Stimulated activated CD8-positive, alpha-beta memory T cell treated with anti-CD3 and anti-CD28 coated beads, Interleukin-15, amount 100 ng/mL, for 4 hours (primary cell): ENCODE measurements around the gene LY6G6C.

Experiments
- DNase-seq, 2 donors: peaks; one replicate each; pipeline ENCODE4 v3.0.0-alpha.2; 2020; ENCODE audit warnings: low read depth in 2 of 2

The LY6G6C gene

DNA sequence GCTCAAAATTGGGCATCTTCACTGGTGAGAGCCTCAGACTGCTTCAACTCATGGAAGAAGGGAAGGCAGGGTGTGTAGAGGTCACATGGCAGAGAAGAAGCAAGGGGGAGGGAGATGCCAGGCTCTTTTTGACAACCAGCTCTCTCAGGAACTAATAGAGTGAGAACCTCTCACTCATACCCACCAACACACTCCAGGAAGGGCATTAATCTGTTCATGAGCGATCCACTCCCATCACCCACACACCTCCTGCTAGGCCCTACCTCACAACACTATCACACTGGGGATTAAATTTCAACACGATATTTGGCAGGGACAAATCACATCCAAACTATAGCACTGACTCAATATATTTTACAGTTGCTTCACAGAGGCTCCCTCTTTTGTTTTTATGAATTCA is 20.3 kb upstream of the LY6G6C start:
- DNase-seq, result no peak

GRCh38 chr6:31740397-31741223 is 19.1 kb upstream of the LY6G6C start:
- no peak for DNase-seq

DNA sequence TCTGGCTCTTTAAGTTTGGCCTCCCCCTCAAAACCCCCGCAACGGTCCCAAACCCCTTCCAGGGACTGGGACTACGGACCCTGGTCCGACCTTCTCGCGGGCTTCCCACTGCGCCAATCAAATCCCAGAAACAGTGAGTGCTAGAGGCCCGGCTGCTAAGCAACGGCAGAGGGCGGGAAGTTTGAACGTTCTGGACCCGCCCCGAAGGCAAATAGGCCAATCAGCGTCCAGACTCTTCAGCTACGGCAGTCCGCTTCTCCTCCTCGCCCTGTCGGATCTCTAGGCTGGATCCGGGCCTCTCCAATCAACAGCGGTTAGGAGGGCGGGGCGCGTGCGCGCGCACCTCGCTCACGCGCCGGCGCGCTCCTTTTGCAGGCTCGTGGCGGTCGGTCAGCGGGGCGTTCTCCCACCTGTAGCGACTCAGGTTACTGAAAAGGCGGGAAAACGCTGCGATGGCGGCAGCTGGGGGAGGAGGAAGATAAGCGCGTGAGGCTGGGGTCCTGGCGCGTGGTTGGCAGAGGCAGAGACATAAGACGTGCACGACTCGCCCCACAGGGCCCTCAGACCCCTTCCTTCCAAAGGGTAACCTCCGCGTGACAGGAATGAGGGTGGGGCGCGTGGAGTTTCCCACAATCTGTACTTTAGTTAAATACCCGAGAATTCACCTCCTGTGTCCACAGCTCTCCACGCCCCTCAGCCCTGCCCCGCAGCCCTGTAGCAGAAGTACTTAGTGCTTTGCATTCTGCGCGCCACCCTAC is 18.3 kb upstream of the LY6G6C start, which contains the start of gene MSH5:
Gene MSH5 (plus strand): TSS at position 367 of the 758 bp plus-strand sequence. CDS start 462 bp downstream, outside the sequence.
- DNase-seq, result peak; percentile 88 to 91

GRCh38 chr6:31737991-31738979 is 16.7 kb upstream of the LY6G6C start:
- peak; percentile 28 to 52 for DNase-seq

- no peak for DNase-seq
Measured at GRCh38 chr6:31737315-31737990, 15.9 kb upstream of the LY6G6C start.

DNA sequence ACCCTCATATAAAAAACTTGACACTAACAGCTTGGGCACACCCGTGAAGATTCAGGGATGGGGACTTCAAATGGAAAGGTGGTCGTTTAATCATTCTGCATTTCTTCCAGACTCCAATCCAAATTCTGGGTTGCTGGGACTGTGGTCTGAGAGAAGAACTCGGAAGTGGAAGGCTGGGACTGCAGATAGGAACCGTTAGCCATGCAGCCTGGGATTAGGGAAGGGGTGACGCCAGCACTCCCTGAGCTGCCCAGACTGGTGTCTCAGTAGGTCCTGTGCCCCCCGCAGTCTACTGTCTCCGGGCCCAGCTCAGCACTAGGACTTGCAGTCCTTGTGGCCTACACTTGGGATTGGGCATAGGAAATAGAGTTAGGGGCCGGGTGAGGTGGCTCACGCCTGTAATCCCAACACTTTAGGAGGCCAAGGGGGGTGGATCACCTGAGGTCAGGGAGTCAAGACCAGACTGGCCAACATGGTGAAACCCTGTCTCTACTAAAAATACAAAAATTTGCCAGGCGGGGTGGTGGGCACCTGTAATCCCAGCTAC is 15.3 kb upstream of the LY6G6C start:
- no peak for DNase-seq

GRCh38 chr6:31736021-31736767 is 14.6 kb upstream of the LY6G6C start, which contains the start of gene CLIC1:
Gene CLIC1 (minus strand): TSS chr6:31736530. CDS start chr6:31736300, 230 bp downstream.
- DNase-seq, result peak; percentile 54 to 60

GRCh38 chr6:31734821-31735406 is 13.4 kb upstream of the LY6G6C start:
- peak; percentile 29 to 43 for DNase-seq

DNA sequence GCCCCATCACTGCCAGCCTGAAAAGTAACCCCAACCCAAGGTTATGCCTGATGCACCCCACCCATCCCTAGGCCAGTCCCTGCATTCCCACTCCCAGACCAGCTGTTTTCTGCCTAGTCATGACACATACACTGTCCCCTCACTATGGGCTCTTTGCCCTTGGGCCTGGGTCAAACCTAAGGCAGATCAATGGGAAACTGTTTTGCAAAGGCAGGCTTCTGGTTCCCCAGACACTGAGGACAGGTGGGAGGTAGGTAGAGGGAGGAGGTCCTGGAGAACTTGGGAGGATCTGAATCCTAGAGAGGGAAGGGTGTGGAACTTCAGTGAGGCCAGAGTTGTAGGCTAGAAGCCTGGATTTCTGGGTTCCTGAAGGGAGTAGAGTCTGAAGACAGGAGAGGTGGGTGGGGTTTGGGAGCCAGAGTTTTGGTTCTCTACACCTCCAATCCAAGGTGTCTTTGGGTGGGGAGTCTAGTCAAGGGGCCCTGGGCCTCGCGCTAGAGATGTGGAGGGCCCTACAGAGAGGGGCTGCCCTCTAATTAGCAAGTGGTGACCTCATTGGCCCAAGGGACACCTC is 12.8 kb upstream of the LY6G6C start:
- DNase-seq, result no peak

DNA sequence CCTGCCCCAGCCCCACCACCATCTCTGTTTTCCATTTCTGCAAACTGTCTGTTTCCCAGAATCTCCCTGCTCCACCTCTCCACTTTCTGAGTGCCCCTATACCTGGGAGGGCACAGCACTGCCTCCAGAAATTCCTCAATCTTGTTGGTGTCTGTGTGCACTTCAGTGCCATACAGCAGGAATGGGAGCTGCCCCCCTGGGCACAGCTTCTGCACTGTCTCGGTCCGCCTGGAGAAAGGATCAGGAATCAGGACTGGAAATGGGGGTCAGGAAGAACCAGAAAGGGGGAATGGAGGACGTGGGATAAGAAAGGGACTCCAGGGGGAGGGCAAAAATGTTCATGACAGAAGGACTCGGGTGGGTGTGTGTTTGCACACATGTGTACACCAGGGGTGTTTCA is 12.2 kb upstream of the LY6G6C start:
- DNase-seq, result no peak

- no peak for DNase-seq
Measured at GRCh38 chr6:31732029-31732428, 10.5 kb upstream of the LY6G6C start.

DNA sequence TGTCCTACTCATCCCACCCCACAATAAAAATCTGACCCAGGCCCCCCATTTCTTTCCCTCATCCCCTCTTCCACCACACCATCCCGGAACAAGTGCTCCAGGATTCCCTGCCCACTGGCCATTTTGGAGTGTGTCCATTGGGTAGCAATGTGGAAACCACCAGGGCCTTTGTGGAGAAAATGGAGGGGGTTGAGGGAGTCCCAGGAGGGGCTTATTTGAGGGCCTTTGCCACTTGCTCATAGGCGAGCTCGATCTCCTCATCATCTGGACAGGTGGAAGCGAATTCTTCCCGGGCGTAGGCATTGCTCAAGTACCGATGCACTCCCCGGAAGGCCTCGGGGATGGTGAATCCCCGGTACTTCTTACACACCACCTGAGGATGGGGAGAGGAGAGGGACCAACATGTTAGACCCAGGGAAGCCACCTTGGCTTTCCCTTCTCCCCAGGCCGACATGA is 9.1 kb upstream of the LY6G6C start:
- DNase-seq, result no peak

- peak; percentile 23 to 46 for DNase-seq
Measured at GRCh38 chr6:31729979-31730630, 8.6 kb upstream of the LY6G6C start.

- peak; percentile 59 to 68 for DNase-seq
Measured at GRCh38 chr6:31729515-31729978, 8.0 kb upstream of the LY6G6C start.

GRCh38 chr6:31728767-31729514 is 7.4 kb upstream of the LY6G6C start, which contains the start of gene DDAH2:
Gene DDAH2 (minus strand): TSS chr6:31729299. CDS start chr6:31729161, 138 bp downstream.
- no peak for DNase-seq

DNA sequence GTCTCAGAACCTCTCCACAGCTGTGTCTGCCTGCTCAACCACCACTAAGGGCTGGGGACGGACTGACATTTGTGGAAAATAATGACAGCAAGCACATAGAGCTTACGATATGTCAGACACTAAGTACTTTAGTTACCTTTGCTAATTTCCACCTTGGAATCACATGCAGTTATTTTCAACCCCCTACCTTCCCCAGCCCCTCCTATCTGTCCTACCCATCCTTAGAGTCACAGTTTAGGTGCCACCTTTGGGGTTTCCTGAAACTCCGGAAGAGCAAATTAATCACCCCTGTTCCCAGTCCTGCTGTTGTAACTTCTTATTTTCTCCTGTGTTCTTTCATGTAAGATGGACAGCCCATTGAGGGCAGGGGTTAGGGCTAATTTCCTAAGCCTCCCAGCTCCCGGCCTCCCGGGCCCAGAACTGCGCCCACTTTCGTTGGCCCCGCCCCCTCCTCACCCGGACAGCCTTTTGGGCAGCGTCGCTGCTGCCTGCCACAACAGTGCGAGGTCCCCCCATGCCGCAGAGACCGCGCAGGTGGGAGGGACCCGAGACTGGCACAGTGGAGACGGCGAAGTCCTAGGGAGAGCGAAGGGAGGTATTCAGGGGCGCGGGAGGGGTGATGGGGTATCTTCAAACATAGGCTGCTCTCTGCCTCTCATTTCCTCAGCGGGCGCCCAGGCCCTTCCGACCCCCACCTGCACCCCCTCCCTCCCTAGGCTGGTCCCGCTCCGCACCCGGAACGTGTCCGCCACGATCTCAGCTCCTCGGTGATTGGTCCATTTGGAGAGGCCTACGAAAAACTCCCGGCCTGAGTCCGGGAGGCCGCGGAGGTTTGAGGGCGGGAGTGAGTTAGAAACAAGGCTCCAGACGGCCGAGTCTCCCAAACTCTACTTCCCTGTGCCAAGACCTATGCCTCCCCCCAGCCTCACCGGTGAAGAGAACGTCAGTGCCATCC is 6.4 kb upstream of the LY6G6C start:
- DNase-seq, result no peak
